ENCODE results near the gene SMARCA2.

DNA sequence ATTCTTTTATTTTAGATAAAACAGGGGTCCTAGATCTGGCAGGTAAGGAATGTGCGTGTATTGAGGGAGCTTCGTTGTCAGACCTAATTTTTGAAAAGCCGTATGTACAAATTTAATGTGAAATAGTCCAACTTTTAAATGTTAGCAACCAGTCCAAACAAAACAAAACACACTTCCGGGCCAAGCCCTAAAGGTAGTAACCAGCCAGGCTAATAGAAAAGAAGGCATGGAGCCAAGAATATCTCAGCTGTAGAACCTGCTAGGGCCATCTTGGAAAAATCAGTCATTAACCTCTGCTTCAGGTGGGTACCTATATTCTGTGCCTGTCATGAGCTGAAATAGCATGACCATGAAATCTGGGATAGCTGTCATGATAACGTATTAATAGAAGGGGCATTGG, 71.0 kb downstream of the SMARCA2 start:
- TF ChIP-seq EZH2phosphoT487 (conservative IDR thresholded peaks at IDR 0.05; ENCODE audit: low read length), result no peak
- TF ChIP-seq, protein P1, sequence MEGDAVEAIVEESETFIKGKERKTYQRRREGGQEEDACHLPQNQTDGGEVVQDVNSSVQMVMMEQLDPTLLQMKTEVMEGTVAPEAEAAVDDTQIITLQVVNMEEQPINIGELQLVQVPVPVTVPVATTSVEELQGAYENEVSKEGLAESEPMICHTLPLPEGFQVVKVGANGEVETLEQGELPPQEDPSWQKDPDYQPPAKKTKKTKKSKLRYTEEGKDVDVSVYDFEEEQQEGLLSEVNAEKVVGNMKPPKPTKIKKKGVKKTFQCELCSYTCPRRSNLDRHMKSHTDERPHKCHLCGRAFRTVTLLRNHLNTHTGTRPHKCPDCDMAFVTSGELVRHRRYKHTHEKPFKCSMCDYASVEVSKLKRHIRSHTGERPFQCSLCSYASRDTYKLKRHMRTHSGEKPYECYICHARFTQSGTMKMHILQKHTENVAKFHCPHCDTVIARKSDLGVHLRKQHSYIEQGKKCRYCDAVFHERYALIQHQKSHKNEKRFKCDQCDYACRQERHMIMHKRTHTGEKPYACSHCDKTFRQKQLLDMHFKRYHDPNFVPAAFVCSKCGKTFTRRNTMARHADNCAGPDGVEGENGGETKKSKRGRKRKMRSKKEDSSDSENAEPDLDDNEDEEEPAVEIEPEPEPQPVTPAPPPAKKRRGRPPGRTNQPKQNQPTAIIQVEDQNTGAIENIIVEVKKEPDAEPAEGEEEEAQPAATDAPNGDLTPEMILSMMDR (IDR thresholded peaks at IDR 0.05; ENCODE audit: insufficient read depth, low read length, poor library complexity, severe bottlenecking), result no peak

All from SU-DHL-6 (cell line).